GM12878 (cell line): ENCODE data around the gene CPNE4. TPM values are rescaled to one million over a fixed set of nuclear protein-coding genes. Genes with fewer than 3 reads are reported as not detected.

Source experiments
- ATAC-seq: fragments of 200-7000 bp; cut with Tn5 transposase; 3 replicates; pipeline ENCODE4 v1.9.1; 2020; ENCODE audit warnings: mild to moderate bottlenecking, moderate library complexity
- BruUV-seq: library from RNA; stranded (reverse); fragments of 400-500 nt; replicated peaks from 2 replicates; lab custom pipeline; 2021; lab: Mats Ljungman, UMichigan
- CTCF ChIA-PET: fragments of 300-600 bp; sonication (Branson Sonifier 250); formaldehyde crosslinking; extraction: SDS; loops from one replicate; lab custom pipeline; 2021; ENCODE audit warnings: inconsistent platforms; lab: Yijun Ruan, JAX
- POLR2A ChIA-PET: fragments of 350-600 bp; formaldehyde crosslinking; extraction: SDS; loops from one replicate; lab custom pipeline; 2021; ENCODE audit warnings: inconsistent platforms; lab: Charles Lee
- RAD21 ChIA-PET: fragments of 300-600 bp; sonication (Branson Sonifier 250); formaldehyde crosslinking; loops from one replicate; lab custom pipeline; 2023; ENCODE audit warnings: antibody characterized with exemption; ENCODE audit not compliant: unreplicated experiment; lab: Charles Lee
- SMC1A ChIA-PET: fragments of 300-600 bp; sonication (Branson Sonifier 250); formaldehyde crosslinking; loops from one replicate; lab custom pipeline; 2023; ENCODE audit not compliant: unreplicated experiment, uncharacterized antibody; lab: Charles Lee
- DNase-seq: peaks from one replicate; pipeline ENCODE4 v3.0.0-alpha.2; 2011; ENCODE audit warnings: low read depth, low spot score
- FAIRE-seq: peaks from 3 replicates; lab custom pipeline; 2011; peaks lifted over from hg19 to GRCh38; lab: Jason Lieb, UNC
- H2AFZ ChIP-seq: 2 replicates; pipeline ENCODE4 v1.6.0; 2011; ENCODE audit warnings: low read depth, low read length, control low read depth; ENCODE audit not compliant: control insufficient read depth
- H3K27ac ChIP-seq: 2 replicates; pipeline ENCODE4 v1.5.1; 2011; ENCODE audit warnings: control low read depth; ENCODE audit not compliant: control insufficient read depth, insufficient read depth
- H3K27me3 ChIP-seq, 2 experiments: replicated peaks in 1 of 2; 2 replicates each; pipeline versions ENCODE4 v1.6.0 to v1.6.1; 2011; ENCODE audit warnings: low read length in 1 of 2; ENCODE audit not compliant: control insufficient read depth in 2 of 2, insufficient read depth in 2 of 2
- H3K36me3 ChIP-seq, 2 experiments: 2 replicates each; pipeline ENCODE4 v1.5.1; 2011; ENCODE audit warnings: low read length in 1 of 2; ENCODE audit not compliant: control insufficient read depth in 2 of 2, insufficient read depth in 2 of 2
- H3K4me1 ChIP-seq: 2 replicates; pipeline ENCODE4 v1.6.1; 2011; ENCODE audit warnings: mild to moderate bottlenecking, low read length, moderate library complexity, mixed read lengths; ENCODE audit not compliant: control insufficient read depth, insufficient read depth
- H3K4me2 ChIP-seq: 2 replicates; pipeline ENCODE4 v1.6.0; 2011; ENCODE audit warnings: control low read depth; ENCODE audit not compliant: control insufficient read depth, insufficient read depth
- H3K4me3 ChIP-seq: fragments of 200-600 bp; sonication (generic); 2 replicates; pipeline ENCODE4 v1.5.1; 2016
- H3K79me2 ChIP-seq: 2 replicates; pipeline ENCODE4 v1.6.0; 2011; ENCODE audit warnings: low read length; ENCODE audit not compliant: control insufficient read depth, insufficient read depth
- H3K9ac ChIP-seq: 2 replicates; pipeline ENCODE4 v1.8.0; 2011; ENCODE audit warnings: low read length, control low read depth, mixed read lengths; ENCODE audit not compliant: control insufficient read depth, insufficient read depth
- H3K9me3 ChIP-seq: replicated peaks from 3 replicates; pipeline ENCODE4 v1.5.1; 2011; ENCODE audit warnings: mild to moderate bottlenecking, low read length; ENCODE audit not compliant: control insufficient read depth, insufficient read depth
- H4K20me1 ChIP-seq: 2 replicates; pipeline ENCODE4 v1.6.0; 2011; ENCODE audit not compliant: control insufficient read depth, insufficient read depth
- ASH2L ChIP-seq: fragments of 300-600, 200-600 bp; sonication (generic); IDR thresholded peaks from 2 replicates; pipeline ENCODE4 v1.6.1; 2017; ENCODE audit warnings: low read depth, mild to moderate bottlenecking, borderline replicate concordance
- FOS ChIP-seq: IDR thresholded peaks from 3 replicates; pipeline ENCODE4 v1.6.1; 2011; ENCODE audit warnings: borderline replicate concordance; ENCODE audit not compliant: insufficient read length; ENCODE audit errors: extremely low read depth
- HSF1 ChIP-seq: fragments of 150-350 bp; IDR thresholded peaks from 2 replicates; pipeline ENCODE4 v1.6.1; 2014; ENCODE audit warnings: mild to moderate bottlenecking, low read depth, low read length
- KAT2A ChIP-seq: conservative IDR thresholded peaks from 2 replicates; pipeline ENCODE4 v1.6.1; 2011; ENCODE audit warnings: low read depth, low read length; ENCODE audit not compliant: control insufficient read depth
- NFYB ChIP-seq: IDR thresholded peaks from 2 replicates; pipeline ENCODE4 v1.6.1; 2011; ENCODE audit warnings: low read depth, mild to moderate bottlenecking, low read length, improper control_type of control experiment, moderate library complexity; ENCODE audit not compliant: insufficient read depth
- PAX8 ChIP-seq: fragments of 450-650 bp; IDR thresholded peaks from 2 replicates; pipeline ENCODE4 v1.6.1; 2017; ENCODE audit warnings: mild to moderate bottlenecking, moderate library complexity
- POU2F2 ChIP-seq: IDR thresholded peaks from 3 replicates; pipeline ENCODE4 v1.6.1; 2011; ENCODE audit warnings: low read depth, mild to moderate bottlenecking, low read length, borderline replicate concordance
- RAD21 ChIP-seq: IDR thresholded peaks from 2 replicates; pipeline ENCODE4 v1.6.1; 2011; ENCODE audit warnings: mild to moderate bottlenecking, low read depth, low read length, moderate library complexity; ENCODE audit not compliant: insufficient read depth
- RAD51 ChIP-seq: fragments of 450-650 bp; IDR thresholded peaks from 2 replicates; pipeline ENCODE4 v1.6.1; 2016; ENCODE audit warnings: moderate library complexity, mild to moderate bottlenecking, inconsistent platforms
- SIX5 ChIP-seq: IDR thresholded peaks from 2 replicates; pipeline ENCODE4 v1.6.1; 2011; ENCODE audit warnings: mild to moderate bottlenecking, low read depth, low read length, moderate library complexity; ENCODE audit not compliant: severe bottlenecking
- SUPT20H ChIP-seq: IDR thresholded peaks from 2 replicates; pipeline ENCODE4 v1.6.1; 2011; ENCODE audit warnings: low read depth, mild to moderate bottlenecking, low read length, moderate library complexity, borderline replicate concordance; ENCODE audit not compliant: control insufficient read depth
- TCF7 ChIP-seq: IDR thresholded peaks from 2 replicates; pipeline ENCODE4 v1.6.1; 2014; ENCODE audit warnings: antibody characterized with exemption, borderline replicate concordance
- ZNF384 ChIP-seq: IDR thresholded peaks from 2 replicates; pipeline ENCODE4 v1.6.1; 2012; ENCODE audit warnings: low read depth, mild to moderate bottlenecking, low read length, improper control_type of control experiment, borderline replicate concordance
- ZNF622 ChIP-seq: fragments of 450-650 bp; IDR thresholded peaks from 2 replicates; pipeline ENCODE4 v1.6.1; 2017; ENCODE audit warnings: mild to moderate bottlenecking, inconsistent platforms
- WGBS: methylation state at CpG from one replicate; pipeline ENCODE4 v1.1.6; 2016; ENCODE audit warnings: low lambda C conversion rate; ENCODE audit not compliant: insufficient replicate concordance, insufficient coverage; ENCODE audit errors: missing lambda C conversion rate; 5-methylcytosine and 5-hydroxymethylcytosine counted together
- in situ Hi-C: fragments of 300-500 bp; cut with MboI; formaldehyde crosslinking; loops from 9 replicates; pipeline ENCODE4 v1.14.3; 2018; ENCODE audit warnings: mixed read lengths
- intact Hi-C: fragments of 100-400 bp; cut with micrococcal nuclease; formaldehyde crosslinking; loops from one replicate; pipeline ENCODE4 v1.14.2; 2022; ENCODE audit not compliant: unreplicated experiment
- polyA plus RNA-seq, 11 experiments: library from polyadenylated mRNA; depleted of rRNA in 4 of 11; unstranded in 6 of 11; stranded (reverse) in 5 of 11; fragments of >200 nt; fragmentation: Nextera tagmentation in 4 of 11; fragmentation: Illumina TruSeq in 1 of 11; extraction: Ambion mirVana in 4 of 11; extraction: Trizol in 1 of 11; gene quantifications; 1 replicate in 1 of 11; 2 replicates in 10 of 11; pipeline versions ENCODE4 v1.2.1 to v1.2.3, GENCODE V29; 2011 to 2016; ENCODE audit warnings: inconsistent platforms in 2 of 11, missing spikeins in 2 of 11, low read depth in 1 of 11
- total RNA-seq, 4 experiments: library from RNA; depleted of rRNA in 3 of 4; stranded (reverse); fragments of >200 nt in 3 of 4; fragmentation: Illumina TruSeq in 1 of 4; extraction: Trizol in 1 of 4; gene quantifications; 2 replicates each; pipeline versions ENCODE4 v1.2.1 to v1.2.3, GENCODE V29; 2013 to 2021
- TF ChIP-seq, protein P1 (sequence below): IDR thresholded peaks from 2 replicates; pipeline ENCODE4 v1.6.1; 2011; ENCODE audit warnings: borderline replicate concordance, low read depth, mild to moderate bottlenecking, moderate library complexity, mixed read lengths, low read length; ENCODE audit not compliant: insufficient read depth; ENCODE audit errors: extremely low read length

CPNE4 gene
- total and polyA plus RNA-seq, 10 of the 15 experiments (the other 5 are each of a cell fraction or from before 2014, with no cell fraction given), result 0.17 to 1.9 (median 0.48) TPM; not detected in 1

DNA sequence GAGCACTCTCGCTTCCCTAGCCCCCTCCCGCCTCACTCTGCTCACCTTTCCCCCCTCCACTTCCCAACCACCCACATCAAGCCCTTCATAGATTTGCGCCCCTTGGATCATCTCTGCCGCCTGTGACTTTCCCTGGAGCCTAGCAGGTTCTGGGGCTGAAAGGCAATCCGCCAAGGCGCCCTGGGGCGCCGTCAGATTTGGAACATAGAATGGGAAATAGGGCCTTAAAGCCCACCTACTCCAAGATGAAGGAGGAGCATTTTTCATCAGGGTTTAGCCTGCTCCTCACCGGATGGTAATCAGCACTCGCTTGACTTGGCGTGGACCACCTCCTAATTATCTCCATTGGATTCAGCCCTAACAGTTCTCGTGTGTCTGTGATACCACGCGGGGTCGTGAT lies 1.3 kb downstream of the CPNE4 start:
- SMC1A ChIA-PET, result no interaction called here
- H3K79me2 ChIP-seq, result no peaks in the 10 kb centered on the region
- no peak overlapping the region for H3K4me2 ChIP-seq
- CTCF ChIA-PET, result interaction anchor here (0.9 to 1.2 kb wide), 2 partner anchors 238 to 484 kb away, joined by 3 to 8 read pairs; no protein-coding TSS in a partner anchor
- BruUV-seq, result no TSS peak
- no peak overlapping the region for H2AFZ ChIP-seq
- no peaks in the 10 kb centered on the region for H3K4me1 ChIP-seq
- intact Hi-C loops (loop anchor here (5.0 to 10.0 kb wide), 3 partner anchors 311 to 981 kb away; no protein-coding TSS in a partner anchor), in situ Hi-C loops (loop anchor here (5.0 kb wide), 2 partner anchors 241 to 481 kb away; no protein-coding TSS in a partner anchor)
- RAD21 ChIA-PET, result interaction anchor here (2.0 kb wide), 1 partner anchor 238 kb away, joined by 14 read pairs; no protein-coding TSS in a partner anchor
- no peak overlapping the region for H3K27ac ChIP-seq
- TF ChIP-seq RAD21, result no peak
- TF ChIP-seq TCF7, result no peak
- no peak for TF ChIP-seq SUPT20H
- no peak for TF ChIP-seq FOS
- no peak for TF ChIP-seq POU2F2
- TF ChIP-seq HSF1, result no peak
- TF ChIP-seq RAD51, result no peak
- TF ChIP-seq ZNF384, result no peak
- TF ChIP-seq NFYB, result no peak
- no peak for TF ChIP-seq PAX8
- no peak for TF ChIP-seq SIX5
- TF ChIP-seq ZNF622, result no peak
- TF ChIP-seq, protein P1, sequence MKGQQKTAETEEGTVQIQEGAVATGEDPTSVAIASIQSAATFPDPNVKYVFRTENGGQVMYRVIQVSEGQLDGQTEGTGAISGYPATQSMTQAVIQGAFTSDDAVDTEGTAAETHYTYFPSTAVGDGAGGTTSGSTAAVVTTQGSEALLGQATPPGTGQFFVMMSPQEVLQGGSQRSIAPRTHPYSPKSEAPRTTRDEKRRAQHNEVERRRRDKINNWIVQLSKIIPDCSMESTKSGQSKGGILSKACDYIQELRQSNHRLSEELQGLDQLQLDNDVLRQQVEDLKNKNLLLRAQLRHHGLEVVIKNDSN, result no peak
- TF ChIP-seq ASH2L, result no peak
- no peak for TF ChIP-seq KAT2A
- H3K36me3 ChIP-seq, result no peaks in the 10 kb centered on the region
- ATAC-seq (no peak), DNase-seq (no peak), FAIRE-seq (no peak)
- peaks cover 3 to 11% of the 10 kb centered on the region in 2 experiments for H3K27me3 ChIP-seq
- 14% methylated on average over 14 of the region's 15 CpGs for WGBS
- no peaks in the 10 kb centered on the region for H3K9me3 ChIP-seq
- no peak overlapping the region for H3K9ac ChIP-seq
- H3K4me3 ChIP-seq, result no peak overlapping the region
- POLR2A ChIA-PET, result no interaction called here
- no peaks in the 10 kb centered on the region for H4K20me1 ChIP-seq
